OCI-LY7 (cell line): ENCODE data around the gene CLVS2. TPM values are rescaled to one million over a fixed set of nuclear protein-coding genes. Genes with fewer than 3 reads are reported as not detected.

Source experiments
- BruUV-seq: library from RNA; stranded (reverse); fragments of 400-500 nt; replicated peaks from 2 replicates; lab custom pipeline; 2021; lab: Mats Ljungman, UMichigan
- CTCF ChIA-PET: fragments of 300-600 bp; sonication (Branson Sonifier 250); formaldehyde crosslinking; loops from one replicate; lab custom pipeline; 2022; ENCODE audit warnings: antibody characterized with exemption; ENCODE audit not compliant: unreplicated experiment; lab: Charles Lee
- POLR2A ChIA-PET: fragments of 300-600 bp; sonication (Branson Sonifier 250); formaldehyde crosslinking; loops from one replicate; lab custom pipeline; 2022; ENCODE audit warnings: antibody characterized with exemption; lab: Charles Lee
- DNase-seq: peaks from one replicate; pipeline ENCODE4 v3.0.0-alpha.2; 2015; ENCODE audit warnings: low spot score
- H2AFZ ChIP-seq: fragments of 200-600 bp; sonication (generic), shearing (Covaris generic); 2 replicates; pipeline ENCODE4 v1.6.1; 2014; ENCODE audit warnings: mild to moderate bottlenecking, antibody characterized with exemption, low read length, moderate library complexity
- H3K27ac ChIP-seq: fragments of 200-600 bp; sonication (generic); 2 replicates; pipeline ENCODE4 v1.5.1; 2014; ENCODE audit warnings: mixed run types, low read depth, mild to moderate bottlenecking, moderate library complexity, low read length, inconsistent platforms; ENCODE audit not compliant: poor library complexity, severe bottlenecking
- H3K36me3 ChIP-seq: fragments of 200-600 bp; sonication (generic); 2 replicates; pipeline ENCODE4 v1.6.1; 2014; ENCODE audit warnings: mild to moderate bottlenecking, antibody characterized with exemption, low read length, moderate library complexity, mixed read lengths; ENCODE audit not compliant: insufficient read depth
- H3K4me1 ChIP-seq: fragments of 200-600 bp; sonication (generic); 2 replicates; pipeline ENCODE4 v1.5.1; 2014; ENCODE audit warnings: mild to moderate bottlenecking, low read length; ENCODE audit not compliant: insufficient read depth, poor library complexity, severe bottlenecking
- H3K4me2 ChIP-seq: fragments of 200-600 bp; sonication (generic); 2 replicates; pipeline ENCODE4 v1.6.1; 2014; ENCODE audit warnings: mild to moderate bottlenecking, low read length
- H3K4me3 ChIP-seq: fragments of 200-600 bp; sonication (generic); 2 replicates; pipeline ENCODE4 v1.5.1; 2014; ENCODE audit warnings: mild to moderate bottlenecking, low read depth, low read length; ENCODE audit not compliant: poor library complexity, severe bottlenecking
- H3K79me2 ChIP-seq: fragments of 200-600 bp; sonication (generic); 2 replicates; pipeline ENCODE4 v1.6.1; 2016; ENCODE audit warnings: low read depth, mild to moderate bottlenecking, low read length, moderate library complexity, mixed read lengths; ENCODE audit not compliant: insufficient read depth
- H3K9me2 ChIP-seq: fragments of 200-600 bp; sonication (generic); 2 replicates; pipeline ENCODE4 v1.6.1; 2016; ENCODE audit warnings: mild to moderate bottlenecking, low read length, mixed read lengths; ENCODE audit not compliant: insufficient read depth
- H3K9me3 ChIP-seq: fragments of 200-600 bp; sonication (generic); 2 replicates; pipeline ENCODE4 v1.6.1; 2014; ENCODE audit warnings: mild to moderate bottlenecking, mixed run types, low read length, mixed read lengths
- H4K20me1 ChIP-seq: fragments of 200-600 bp; sonication (generic); 2 replicates; pipeline ENCODE4 v1.6.1; 2014; ENCODE audit warnings: mild to moderate bottlenecking, antibody characterized with exemption, low read length, moderate library complexity, mixed read lengths; ENCODE audit not compliant: insufficient read depth
- EZH2phosphoT487 ChIP-seq: fragments of 200-600 bp; sonication (generic); IDR thresholded peaks from 2 replicates; pipeline ENCODE4 v1.6.1; 2018; ENCODE audit warnings: low read depth, borderline replicate concordance, mild to moderate bottlenecking, mixed run types, antibody characterized with exemption, low read length, moderate library complexity, mixed read lengths
- intact Hi-C: fragments of 100-400 bp; cut with micrococcal nuclease; formaldehyde crosslinking; loops from one replicate; pipeline ENCODE4 v1.10.0; 2022; ENCODE audit not compliant: unreplicated experiment
- total RNA-seq, 2 experiments: library from RNA; depleted of rRNA in 1 of 2; stranded (reverse); fragments of >200 nt in 1 of 2; shearing (Covaris generic) in 1 of 2; gene quantifications; 2 replicates each; pipeline ENCODE4 v1.2.3, GENCODE V29; 2014 to 2022
- TF ChIP-seq, protein P1 (sequence below): fragments of 200-600 bp; sonication (generic); conservative IDR thresholded peaks from 2 replicates; pipeline ENCODE4 v1.5.1; 2014; ENCODE audit warnings: mild to moderate bottlenecking, antibody characterized with exemption, low read length, moderate library complexity, mixed read lengths

CLVS2 gene
- total RNA-seq, 2 experiments from 2014 or later, result not detected

DNA sequence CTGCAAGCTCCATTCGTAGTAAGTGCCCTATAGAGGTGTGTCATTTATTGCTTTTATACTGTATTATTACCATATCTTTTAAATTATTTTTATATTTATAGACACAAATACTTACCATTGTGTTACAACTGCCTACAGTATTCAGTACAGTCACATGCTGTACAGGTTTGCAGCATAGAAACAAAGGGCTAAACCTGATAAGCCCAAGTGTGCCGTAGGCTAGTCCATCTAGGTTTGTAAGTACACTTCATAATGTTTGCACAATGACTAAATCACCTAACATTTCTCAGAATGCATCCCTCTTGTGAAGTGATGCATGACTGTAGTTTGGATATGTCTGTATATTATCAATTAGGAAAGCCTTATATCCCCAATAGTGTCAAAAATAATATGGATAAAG, 122.8 kb downstream of the CLVS2 start:
- intact Hi-C loops, result no loop called here
- no peak overlapping the region for H3K4me3 ChIP-seq
- TF ChIP-seq, protein P1, sequence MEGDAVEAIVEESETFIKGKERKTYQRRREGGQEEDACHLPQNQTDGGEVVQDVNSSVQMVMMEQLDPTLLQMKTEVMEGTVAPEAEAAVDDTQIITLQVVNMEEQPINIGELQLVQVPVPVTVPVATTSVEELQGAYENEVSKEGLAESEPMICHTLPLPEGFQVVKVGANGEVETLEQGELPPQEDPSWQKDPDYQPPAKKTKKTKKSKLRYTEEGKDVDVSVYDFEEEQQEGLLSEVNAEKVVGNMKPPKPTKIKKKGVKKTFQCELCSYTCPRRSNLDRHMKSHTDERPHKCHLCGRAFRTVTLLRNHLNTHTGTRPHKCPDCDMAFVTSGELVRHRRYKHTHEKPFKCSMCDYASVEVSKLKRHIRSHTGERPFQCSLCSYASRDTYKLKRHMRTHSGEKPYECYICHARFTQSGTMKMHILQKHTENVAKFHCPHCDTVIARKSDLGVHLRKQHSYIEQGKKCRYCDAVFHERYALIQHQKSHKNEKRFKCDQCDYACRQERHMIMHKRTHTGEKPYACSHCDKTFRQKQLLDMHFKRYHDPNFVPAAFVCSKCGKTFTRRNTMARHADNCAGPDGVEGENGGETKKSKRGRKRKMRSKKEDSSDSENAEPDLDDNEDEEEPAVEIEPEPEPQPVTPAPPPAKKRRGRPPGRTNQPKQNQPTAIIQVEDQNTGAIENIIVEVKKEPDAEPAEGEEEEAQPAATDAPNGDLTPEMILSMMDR, result no peak
- TF ChIP-seq EZH2phosphoT487, result no peak
- H3K9me2 ChIP-seq, result no peaks in the 10 kb centered on the region
- no peaks in the 10 kb centered on the region for H3K9me3 ChIP-seq
- H3K27ac ChIP-seq, result no peak overlapping the region
- H2AFZ ChIP-seq, result no peak overlapping the region
- H3K79me2 ChIP-seq, result no peaks in the 10 kb centered on the region
- no peaks in the 10 kb centered on the region for H3K4me1 ChIP-seq
- no peaks in the 10 kb centered on the region for H3K36me3 ChIP-seq
- no TSS peak for BruUV-seq
- no peaks in the 10 kb centered on the region for H4K20me1 ChIP-seq
- ChIA-PET POLR2A (no interaction called here), CTCF (no interaction called here)
- no peak for DNase-seq
- no peak overlapping the region for H3K4me2 ChIP-seq

Other genes with a start within 250 kb of the CLVS2 start
- not detected in 2 replicates for gene FABP7, start 216.5 kb upstream of the CLVS2 start, total RNA-seq (2014; rRNA removed; shearing (Covaris generic))
- not detected in 2 replicates for gene FABP7, start 216.5 kb upstream of the CLVS2 start, total RNA-seq (2022)
- not detected in 2 replicates for gene SMPDL3A, start 207.0 kb upstream of the CLVS2 start, total RNA-seq (2014; rRNA removed; shearing (Covaris generic))
- not detected in 2 replicates for gene SMPDL3A, start 207.0 kb upstream of the CLVS2 start, total RNA-seq (2022)